ENCODE data around the gene PTGFR.

DNA sequence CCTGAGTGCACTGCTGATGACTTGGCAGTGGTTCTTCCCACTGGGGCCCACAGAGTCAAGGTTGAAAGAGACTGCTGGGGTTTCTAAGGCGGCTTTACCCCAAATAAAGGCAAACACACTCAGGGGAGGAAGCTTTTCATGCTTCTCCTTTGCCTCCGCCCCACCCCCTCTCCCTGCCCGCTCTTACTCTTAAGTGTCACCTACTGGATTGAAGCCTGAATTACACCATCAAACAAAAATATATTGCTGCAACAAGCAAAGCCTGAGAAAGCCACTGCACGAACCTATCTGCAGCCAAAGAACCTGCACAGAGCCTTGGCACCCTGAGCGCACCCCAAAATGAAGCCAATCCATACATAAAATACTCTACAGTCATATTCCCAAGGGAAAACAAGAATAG, 63.1 kb downstream of the PTGFR start:
- no peak for TF ChIP-seq ZNF792 (tag by site-specific recombination; IDR thresholded peaks at IDR 0.05)
- TF ChIP-seq ZNF626 (tag by site-specific recombination; IDR thresholded peaks at IDR 0.05), result no peak
- TF ChIP-seq ZBTB1 (tag by site-specific recombination; IDR thresholded peaks at IDR 0.05), result no peak
- TF ChIP-seq ZNF157 (tag by site-specific recombination; IDR thresholded peaks at IDR 0.05), result no peak
- TF ChIP-seq, protein P1, sequence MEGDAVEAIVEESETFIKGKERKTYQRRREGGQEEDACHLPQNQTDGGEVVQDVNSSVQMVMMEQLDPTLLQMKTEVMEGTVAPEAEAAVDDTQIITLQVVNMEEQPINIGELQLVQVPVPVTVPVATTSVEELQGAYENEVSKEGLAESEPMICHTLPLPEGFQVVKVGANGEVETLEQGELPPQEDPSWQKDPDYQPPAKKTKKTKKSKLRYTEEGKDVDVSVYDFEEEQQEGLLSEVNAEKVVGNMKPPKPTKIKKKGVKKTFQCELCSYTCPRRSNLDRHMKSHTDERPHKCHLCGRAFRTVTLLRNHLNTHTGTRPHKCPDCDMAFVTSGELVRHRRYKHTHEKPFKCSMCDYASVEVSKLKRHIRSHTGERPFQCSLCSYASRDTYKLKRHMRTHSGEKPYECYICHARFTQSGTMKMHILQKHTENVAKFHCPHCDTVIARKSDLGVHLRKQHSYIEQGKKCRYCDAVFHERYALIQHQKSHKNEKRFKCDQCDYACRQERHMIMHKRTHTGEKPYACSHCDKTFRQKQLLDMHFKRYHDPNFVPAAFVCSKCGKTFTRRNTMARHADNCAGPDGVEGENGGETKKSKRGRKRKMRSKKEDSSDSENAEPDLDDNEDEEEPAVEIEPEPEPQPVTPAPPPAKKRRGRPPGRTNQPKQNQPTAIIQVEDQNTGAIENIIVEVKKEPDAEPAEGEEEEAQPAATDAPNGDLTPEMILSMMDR (tag by site-specific recombination; IDR thresholded peaks at IDR 0.05), result no peak
- no peak for TF ChIP-seq MYNN (tag by site-specific recombination; IDR thresholded peaks at IDR 0.05; ENCODE audit: borderline replicate concordance)
- TF ChIP-seq, protein P2, sequence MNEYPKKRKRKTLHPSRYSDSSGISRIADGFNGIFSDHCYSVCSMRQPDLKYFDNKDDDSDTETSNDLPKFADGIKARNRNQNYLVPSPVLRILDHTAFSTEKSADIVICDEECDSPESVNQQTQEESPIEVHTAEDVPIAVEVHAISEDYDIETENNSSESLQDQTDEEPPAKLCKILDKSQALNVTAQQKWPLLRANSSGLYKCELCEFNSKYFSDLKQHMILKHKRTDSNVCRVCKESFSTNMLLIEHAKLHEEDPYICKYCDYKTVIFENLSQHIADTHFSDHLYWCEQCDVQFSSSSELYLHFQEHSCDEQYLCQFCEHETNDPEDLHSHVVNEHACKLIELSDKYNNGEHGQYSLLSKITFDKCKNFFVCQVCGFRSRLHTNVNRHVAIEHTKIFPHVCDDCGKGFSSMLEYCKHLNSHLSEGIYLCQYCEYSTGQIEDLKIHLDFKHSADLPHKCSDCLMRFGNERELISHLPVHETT (tag by site-specific recombination; IDR thresholded peaks at IDR 0.05), result no peak
- no peak for TF ChIP-seq ZNF138 (tag by site-specific recombination; IDR thresholded peaks at IDR 0.05; ENCODE audit: borderline replicate concordance)

Data from HEK293 (cell line).